Left lung (tissue), 10 donors: Measurements from ENCODE around the gene KDR. TPM values are rescaled to one million over a fixed set of nuclear protein-coding genes. Genes with fewer than 3 reads are reported as not detected.

Experiments used
- ATAC-seq: fragments of 200-7000 bp; cut with Tn5 transposase; one replicate; pipeline ENCODE4 v1.9.1; 2020; ENCODE audit warnings: moderate library complexity
- DNase-seq, 4 donors: peaks; one replicate each; pipeline ENCODE4 v3.0.0-alpha.2; 2013 to 2020
- H3K27ac ChIP-seq, 2 donors: fragments of 200-600 bp; sonication (generic) in 1 of 2; one replicate each; pipeline versions ENCODE4 v1.5.0 to v1.8.0; 2020 to 2021
- H3K27me3 ChIP-seq, 2 donors: fragments of 200-600 bp; sonication (generic) in 1 of 2; one replicate each; pipeline versions ENCODE4 v1.5.0 to v1.8.0; 2020 to 2021
- H3K36me3 ChIP-seq, 2 donors: fragments of 200-600 bp; sonication (generic) in 1 of 2; one replicate each; pipeline versions ENCODE4 v1.5.0 to v1.8.0; 2020 to 2021
- H3K4me1 ChIP-seq, 2 donors: fragments of 200-600 bp; one replicate each; pipeline ENCODE4 v1.8.0; 2021
- H3K4me3 ChIP-seq, 2 donors: fragments of 200-600 bp; sonication (generic) in 1 of 2; one replicate each; pipeline versions ENCODE4 v1.5.0 to v1.8.0; 2020 to 2021; ENCODE audit warnings: mild to moderate bottlenecking in 1 of 2
- H3K9me3 ChIP-seq, 2 donors: fragments of 200-600 bp; sonication (generic) in 1 of 2; one replicate each; pipeline versions ENCODE4 v1.5.0 to v1.8.0; 2020 to 2021
- CTCF ChIP-seq, 2 donors: fragments of 200-600 bp; sonication (generic) in 1 of 2; IDR thresholded peaks; one replicate each; pipeline versions ENCODE4 v1.5.0 to v1.8.0; 2021; ENCODE audit warnings: antibody characterized with exemption in 2 of 2
- intact Hi-C, 2 donors: fragments of 100-400 bp; cut with DNase I; formaldehyde crosslinking; loops; one replicate each; pipeline versions ENCODE4 v1.11.2 to v1.14.2; 2022
- polyA plus RNA-seq, 6 donors: library from polyadenylated mRNA; unstranded; fragments of 120-200 nt; gene quantifications; one replicate each; pipeline ENCODE4 v1.2.1, GENCODE V29; 2013; ENCODE audit not compliant: insufficient read length in 6 of 6
- total RNA-seq, 2 donors: library from RNA; stranded (reverse); fragmentation: NEBNext Ultra II Directional; extraction: Animal tissue kit (Norgen Biotek cat#: 25700); gene quantifications; one replicate each; pipeline ENCODE4 v1.2.1, GENCODE V29; 2021
- donor health status: DM: no; HTN: yes; CAD: no.
- donor health status: DM: no; HTN: no; CAD: no.

KDR gene
- total and polyA plus RNA-seq, 8 donors, result 27.1 to 124 (median 104) TPM

- Histone ChIP-seq H3K4me3 (no peak overlapping the region), H3K36me3 (peaks cover 0 to 11% of the 10 kb centered on the region in 2 donors), H3K27ac (no peak overlapping the region), H3K9me3 (no peaks in the 10 kb centered on the region), H3K27me3 (no peaks in the 10 kb centered on the region), H3K4me1 (no peaks in the 10 kb centered on the region)
- no peak for TF ChIP-seq CTCF (IDR thresholded peaks at IDR 0.05)
- ATAC-seq (no peak), DNase-seq (no peak)
- intact Hi-C loops, result no loop called here
Measured at GRCh38 chr4:55107054-55107453, 18.3 kb downstream of the KDR start.

- DNase-seq (no peak), ATAC-seq (no peak)
- H3K9me3 ChIP-seq, result no peaks in the 10 kb centered on the region
- no peak overlapping the region for H3K4me3 ChIP-seq
- H3K36me3 ChIP-seq, result peaks cover 0 to 6% of the 10 kb centered on the region in 2 donors
- H3K27ac ChIP-seq, result no peak overlapping the region
- no peak for TF ChIP-seq CTCF (IDR thresholded peaks at IDR 0.05)
- intact Hi-C loops, result no loop called here
- no peaks in the 10 kb centered on the region for H3K27me3 ChIP-seq
- H3K4me1 ChIP-seq, result no peaks in the 10 kb centered on the region
Measured at GRCh38 chr4:55103224-55103623, 22.2 kb downstream of the KDR start.

DNA sequence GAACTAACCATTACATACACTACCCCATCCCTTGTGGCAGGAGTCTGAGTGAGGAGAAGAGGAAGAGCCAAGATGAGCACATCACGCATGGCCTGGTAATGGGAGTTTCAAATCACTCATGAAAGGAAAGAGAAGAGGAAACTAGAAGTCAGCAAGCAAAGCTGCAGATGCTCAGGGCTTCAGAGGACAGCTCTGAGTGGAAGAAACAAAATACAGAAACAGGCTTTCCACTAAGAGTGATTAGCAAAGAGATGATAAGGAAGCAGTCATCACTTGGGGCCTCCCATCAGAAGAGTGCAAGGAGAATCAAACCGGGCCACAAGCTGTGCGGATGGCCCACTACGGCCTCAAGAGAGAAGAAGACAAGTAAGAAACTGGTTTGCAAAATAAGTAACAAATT lies 25.6 kb downstream of the KDR start:
- no peak overlapping the region for H3K4me3 ChIP-seq

GRCh38 chr4:55098456-55099204 lies 26.8 kb downstream of the KDR start:
- DNase-seq, result no peak
- Histone ChIP-seq H3K4me1 (no peaks in the 10 kb centered on the region), H3K4me3 (no peak overlapping the region), H3K27me3 (no peaks in the 10 kb centered on the region), H3K36me3 (peaks cover 0 to 10% of the 10 kb centered on the region in 2 donors), H3K9me3 (no peaks in the 10 kb centered on the region), H3K27ac (no peak overlapping the region)
- intact Hi-C loops, result no loop called here
- ATAC-seq, result no peak
- no peak for TF ChIP-seq CTCF (IDR thresholded peaks at IDR 0.05)

More for the DNA sequence above, 25.6 kb downstream of the KDR start:
- Histone ChIP-seq H3K9me3 (no peaks in the 10 kb centered on the region), H3K4me1 (no peaks in the 10 kb centered on the region), H3K36me3 (peaks cover 0 to 10% of the 10 kb centered on the region in 2 donors), H3K27me3 (no peaks in the 10 kb centered on the region), H3K27ac (no peak overlapping the region)
- ATAC-seq, result no peak
- TF ChIP-seq CTCF (IDR thresholded peaks at IDR 0.05), result no peak
- DNase-seq, result no peak
- intact Hi-C loops, result no loop called here

- peaks cover 0 to 4% of the 10 kb centered on the region in 2 donors for H3K36me3 ChIP-seq
- no peak for TF ChIP-seq CTCF (IDR thresholded peaks at IDR 0.05)
Measured at GRCh38 chr4:55096619-55097018, 28.8 kb downstream of the KDR start.

More at GRCh38 chr4:55096619-55097018, 28.8 kb downstream of the KDR start:
- DNase-seq (no peak), ATAC-seq (no peak)
- peaks cover 0 to 3% of the 10 kb centered on the region in 2 donors for H3K4me1 ChIP-seq
- no peak overlapping the region for H3K27ac ChIP-seq
- no peaks in the 10 kb centered on the region for H3K9me3 ChIP-seq
- H3K4me3 ChIP-seq, result no peak overlapping the region
- intact Hi-C loops, result no loop called here
- no peaks in the 10 kb centered on the region for H3K27me3 ChIP-seq
